Eye (tissue), 1 donor: ENCODE data around the gene MGAT4B.

ENCODE experiments used
- DNase-seq: peaks from one replicate; pipeline ENCODE4 v3.0.0-alpha.2; 2015

The MGAT4B gene

DNA sequence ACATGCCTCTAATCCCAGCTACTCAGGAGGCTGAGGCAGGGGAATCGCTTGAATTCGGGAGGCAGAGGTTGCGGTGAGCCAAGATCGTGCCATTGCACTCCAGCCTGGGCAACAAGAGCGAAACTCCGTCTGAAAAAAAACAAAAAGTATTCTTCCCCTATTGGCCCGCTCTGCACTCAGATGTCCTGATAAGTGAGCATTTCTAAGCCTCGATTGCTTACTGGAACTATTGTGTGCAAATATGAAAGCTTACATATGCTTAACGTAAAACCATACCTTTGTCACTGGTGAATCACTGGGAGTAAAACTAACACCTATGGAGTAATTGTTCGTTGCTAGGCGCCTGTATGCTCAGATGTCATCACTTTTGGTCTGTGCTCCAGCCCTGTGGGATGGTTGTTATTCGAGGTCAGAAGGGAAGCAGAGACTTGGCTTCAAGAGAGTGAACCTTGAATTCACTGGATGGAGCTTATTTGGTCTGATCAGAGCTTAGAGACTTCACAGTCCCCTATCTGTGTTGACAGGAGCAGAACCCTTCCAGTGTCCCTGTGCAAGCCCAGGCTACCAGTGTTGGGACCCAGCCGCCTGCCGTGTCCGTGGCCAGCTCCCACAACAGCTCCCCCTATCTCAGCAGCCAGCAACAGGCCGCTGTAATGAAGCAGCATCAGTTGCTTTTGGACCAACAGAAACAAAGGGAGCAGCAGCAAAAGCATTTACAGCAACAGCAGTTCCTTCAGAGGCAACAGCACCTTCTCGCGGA is 38.2 kb downstream of the MGAT4B start:
- DNase-seq: no peak

GRCh38 chr5:179767496-179768100 is 39.1 kb downstream of the MGAT4B start:
- no peak for DNase-seq

GRCh38 chr5:179766726-179767455 is 39.8 kb downstream of the MGAT4B start:
- DNase-seq: no peak

GRCh38 chr5:179766021-179766725 is 40.5 kb downstream of the MGAT4B start:
- DNase-seq: no peak

- peak; percentile 18 for DNase-seq
Observed at GRCh38 chr5:179765400-179765799, 41.3 kb downstream of the MGAT4B start.

DNA sequence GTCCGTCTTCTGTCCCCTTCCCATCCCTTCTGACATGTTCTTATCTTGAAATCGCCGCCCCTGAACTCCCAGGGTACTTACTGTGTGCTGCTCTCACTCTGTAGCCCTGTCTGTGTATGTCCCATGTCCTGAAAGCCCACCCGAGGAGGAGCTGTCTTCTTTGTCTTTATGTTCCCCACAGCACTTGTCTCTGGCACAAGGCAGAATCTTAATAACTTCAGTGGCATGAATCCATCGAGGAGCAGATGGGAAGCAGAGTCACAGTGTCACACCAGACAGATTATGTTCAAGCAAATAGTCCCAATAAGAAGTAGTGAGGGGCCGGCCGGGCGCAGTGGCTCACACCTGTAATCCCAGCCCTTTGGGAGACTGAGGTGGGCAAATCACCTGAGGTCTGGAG is 42.6 kb downstream of the MGAT4B start:
- DNase-seq: no peak

DNA sequence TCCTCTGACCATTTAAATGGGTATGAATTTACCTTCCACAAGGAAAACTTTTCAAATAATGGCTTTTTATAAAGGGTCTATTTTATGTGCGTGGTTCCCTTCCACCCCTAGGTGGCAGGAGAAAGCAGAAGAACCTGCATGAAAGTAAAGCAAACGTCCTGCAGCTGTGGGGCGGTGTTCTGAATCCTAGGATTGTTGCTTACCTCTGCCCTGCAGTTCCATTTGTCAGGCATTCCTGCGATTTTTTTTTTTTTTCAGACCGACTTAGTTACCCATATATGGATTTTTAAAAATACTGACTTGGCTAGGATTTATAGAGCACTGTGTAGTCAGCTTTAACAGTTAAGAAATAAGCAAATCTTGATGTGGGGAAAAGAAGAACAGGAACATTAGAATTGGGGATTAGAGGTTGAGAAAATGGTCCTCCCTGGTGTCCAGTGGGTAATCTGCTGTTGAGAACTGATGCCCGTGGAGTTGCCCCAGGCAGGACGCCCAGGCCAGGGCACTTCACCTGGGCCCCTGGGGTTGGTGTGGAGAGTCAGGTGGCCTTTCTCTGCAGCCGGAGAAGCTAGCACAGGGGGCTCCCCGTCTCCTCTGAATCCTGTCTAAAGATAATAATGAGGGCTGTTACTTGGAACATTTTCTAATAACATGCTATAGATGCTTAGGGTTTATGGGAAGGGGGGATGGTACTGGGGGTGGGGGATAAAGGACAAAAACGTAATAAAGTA is 43.3 kb downstream of the MGAT4B start:
- DNase-seq: peak; percentile 77

DNA sequence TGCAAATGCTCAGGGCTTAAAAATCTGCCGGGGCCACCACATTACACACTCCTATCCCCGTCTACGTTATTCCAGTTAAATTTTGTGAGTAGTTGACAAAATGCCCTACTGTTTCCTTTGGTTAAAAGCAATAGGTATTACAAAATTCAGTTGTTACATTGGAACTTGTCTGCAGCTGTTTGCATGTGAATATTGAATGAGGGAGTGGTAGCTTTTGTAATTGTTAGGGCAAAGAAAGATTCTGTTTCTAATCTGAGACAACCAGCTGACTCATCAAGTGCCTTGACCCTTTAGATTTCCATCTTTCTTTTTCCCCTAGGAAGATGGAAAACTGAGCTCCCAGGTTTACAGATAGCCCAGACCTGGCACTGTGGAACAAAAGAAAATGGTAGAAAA is 43.9 kb downstream of the MGAT4B start:
- no peak for DNase-seq

- no peak for DNase-seq
Observed at GRCh38 chr5:179762079-179762780, 44.4 kb downstream of the MGAT4B start.

GRCh38 chr5:179759581-179760551 is 46.8 kb downstream of the MGAT4B start:
- no peak for DNase-seq

DNA sequence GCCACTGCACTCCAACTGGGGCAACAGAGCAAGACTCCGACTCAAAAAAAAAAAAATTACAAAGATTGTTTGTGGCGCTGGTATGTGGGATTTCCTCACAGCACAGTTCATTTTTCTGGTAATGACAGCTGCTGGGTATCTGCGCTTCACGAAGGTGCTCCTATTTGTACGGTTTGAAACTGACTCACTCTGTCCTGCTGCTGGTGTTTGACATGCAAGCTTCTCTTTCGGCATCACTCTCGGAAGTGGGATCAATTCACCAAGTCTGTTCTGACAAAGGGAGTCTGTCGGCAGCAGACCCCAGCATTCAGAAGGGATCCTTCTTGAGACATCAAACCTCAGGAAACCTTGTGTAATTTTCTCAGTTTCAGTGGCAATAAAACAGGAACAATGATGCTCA is 47.7 kb downstream of the MGAT4B start:
- DNase-seq: no peak

GRCh38 chr5:179755022-179755421 is 51.6 kb downstream of the MGAT4B start:
- DNase-seq: no peak

DNA sequence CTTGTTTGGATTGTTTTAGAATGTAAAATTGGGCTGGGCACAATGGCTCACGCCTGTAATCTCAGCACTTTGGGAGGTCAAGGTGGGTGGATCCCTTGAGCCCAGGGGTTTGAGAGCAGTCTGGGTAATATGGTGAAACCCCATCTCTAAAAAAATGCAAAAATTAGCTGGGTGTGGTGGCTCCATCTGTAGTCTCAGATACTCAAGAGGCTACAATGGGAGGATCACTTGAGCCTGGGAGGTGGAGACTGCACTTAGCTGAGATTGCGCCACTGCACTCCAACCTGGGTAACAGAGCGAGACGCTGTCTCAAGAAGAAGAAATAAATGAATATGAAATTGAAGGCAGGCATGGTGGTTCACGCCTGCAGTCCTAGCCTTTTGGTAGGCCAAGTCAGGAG is 52.7 kb downstream of the MGAT4B start:
- no peak for DNase-seq

- no peak for DNase-seq
Observed at GRCh38 chr5:179749857-179750508, 56.7 kb downstream of the MGAT4B start.

DNA sequence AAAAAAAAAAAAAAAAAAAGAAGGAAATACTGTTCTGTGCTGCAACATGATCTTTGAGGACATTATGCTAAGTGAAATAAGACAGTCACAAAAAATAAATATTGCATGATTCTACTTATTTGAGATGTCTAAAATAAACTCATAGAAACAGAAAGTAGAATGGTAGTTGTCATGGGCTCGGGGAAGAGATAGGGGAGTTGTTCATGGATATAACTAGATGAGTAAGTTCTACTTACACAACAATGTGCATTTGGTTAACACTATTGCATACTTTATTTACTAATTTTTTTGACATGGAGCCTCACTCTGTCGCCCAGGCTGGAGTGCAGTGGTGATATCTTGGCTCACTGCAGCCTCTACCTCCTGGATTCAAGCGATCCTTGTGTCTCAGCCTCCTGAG is 58.9 kb downstream of the MGAT4B start:
- DNase-seq: no peak
